Smooth muscle cell (in vitro differentiated cells): ENCODE results near the gene RAB3B. TPM values are rescaled to one million over a fixed set of nuclear protein-coding genes. Genes with fewer than 3 reads are reported as not detected.
A peak's percentile ranks its signal among the peaks of the same experiment; 100 is the strongest.

Experiments
- DNase-seq: peaks from one replicate; lab custom pipeline; 2025; ENCODE audit not compliant: unreplicated experiment; lab: John Stamatoyannopoulos, UW
- H2AFZ ChIP-seq: fragments of 200-600 bp; sonication (generic); 2 replicates; pipeline ENCODE4 v1.6.0; 2016; ENCODE audit warnings: antibody characterized with exemption, low read depth, mild to moderate bottlenecking
- H3F3A ChIP-seq: fragments of 200-600 bp; sonication (generic); 2 replicates; pipeline ENCODE4 v1.6.0; 2017; ENCODE audit warnings: antibody characterized with exemption, low read depth
- H3K27ac ChIP-seq: fragments of 200-600 bp; sonication (generic); 2 replicates; pipeline ENCODE4 v1.5.1; 2016; ENCODE audit warnings: low read depth, mild to moderate bottlenecking
- H3K27me3 ChIP-seq: fragments of 200-600 bp; sonication (generic); 2 replicates; pipeline ENCODE4 v1.6.1; 2016; ENCODE audit warnings: low read depth, mild to moderate bottlenecking
- H3K36me3 ChIP-seq: fragments of 200-600 bp; sonication (generic); 2 replicates; pipeline ENCODE4 v1.5.1; 2016; ENCODE audit warnings: low read depth
- H3K4me1 ChIP-seq: fragments of 200-600 bp; sonication (generic); 2 replicates; pipeline ENCODE4 v1.5.1; 2016; ENCODE audit warnings: low read depth
- H3K4me2 ChIP-seq: fragments of 200-600 bp; sonication (generic); 2 replicates; pipeline ENCODE4 v1.6.0; 2016; ENCODE audit warnings: mild to moderate bottlenecking
- H3K4me3 ChIP-seq: fragments of 200-600 bp; sonication (generic); 2 replicates; pipeline ENCODE4 v1.5.1; 2016; ENCODE audit warnings: mild to moderate bottlenecking
- H3K79me2 ChIP-seq: fragments of 200-600 bp; sonication (generic); 2 replicates; pipeline ENCODE4 v1.6.0; 2016; ENCODE audit warnings: low read depth, mild to moderate bottlenecking
- H3K9ac ChIP-seq: fragments of 200-600 bp; sonication (generic); 2 replicates; pipeline ENCODE4 v1.6.0; 2016; ENCODE audit warnings: low read depth
- H3K9me3 ChIP-seq: fragments of 200-600 bp; sonication (generic); replicated peaks from 2 replicates; pipeline ENCODE4 v1.5.1; 2016; ENCODE audit warnings: low read depth
- H4K20me1 ChIP-seq: fragments of 200-600 bp; sonication (generic); 2 replicates; pipeline ENCODE4 v1.6.0; 2016; ENCODE audit warnings: low read depth
- WGBS: methylation state at CpG from one replicate; pipeline ENCODE4 v1.1.7; 2016; ENCODE audit warnings: low lambda C conversion rate; 5-methylcytosine and 5-hydroxymethylcytosine counted together
- polyA plus RNA-seq: library from polyadenylated mRNA; unstranded; fragments of >200 nt; fragmentation: Nextera tagmentation; extraction: Ambion mirVana; gene quantifications from 2 replicates; pipeline ENCODE4 v1.2.1, GENCODE V29; 2016
- total RNA-seq: library from RNA; depleted of rRNA; stranded (reverse); fragments of >200 nt; gene quantifications from 2 replicates; pipeline ENCODE4 v1.2.3, GENCODE V29; 2014
- TF ChIP-seq, protein P1 (sequence below): fragments of 200-600 bp; sonication (generic); IDR thresholded peaks from 2 replicates; pipeline ENCODE4 v1.5.1; 2017; ENCODE audit warnings: borderline replicate concordance, mild to moderate bottlenecking, antibody characterized with exemption; ENCODE audit not compliant: insufficient read depth, poor library complexity, severe bottlenecking

The RAB3B gene
- total and polyA plus RNA-seq, 2 experiments from 2014 or later, result 3.5 to 9.3 TPM

DNA sequence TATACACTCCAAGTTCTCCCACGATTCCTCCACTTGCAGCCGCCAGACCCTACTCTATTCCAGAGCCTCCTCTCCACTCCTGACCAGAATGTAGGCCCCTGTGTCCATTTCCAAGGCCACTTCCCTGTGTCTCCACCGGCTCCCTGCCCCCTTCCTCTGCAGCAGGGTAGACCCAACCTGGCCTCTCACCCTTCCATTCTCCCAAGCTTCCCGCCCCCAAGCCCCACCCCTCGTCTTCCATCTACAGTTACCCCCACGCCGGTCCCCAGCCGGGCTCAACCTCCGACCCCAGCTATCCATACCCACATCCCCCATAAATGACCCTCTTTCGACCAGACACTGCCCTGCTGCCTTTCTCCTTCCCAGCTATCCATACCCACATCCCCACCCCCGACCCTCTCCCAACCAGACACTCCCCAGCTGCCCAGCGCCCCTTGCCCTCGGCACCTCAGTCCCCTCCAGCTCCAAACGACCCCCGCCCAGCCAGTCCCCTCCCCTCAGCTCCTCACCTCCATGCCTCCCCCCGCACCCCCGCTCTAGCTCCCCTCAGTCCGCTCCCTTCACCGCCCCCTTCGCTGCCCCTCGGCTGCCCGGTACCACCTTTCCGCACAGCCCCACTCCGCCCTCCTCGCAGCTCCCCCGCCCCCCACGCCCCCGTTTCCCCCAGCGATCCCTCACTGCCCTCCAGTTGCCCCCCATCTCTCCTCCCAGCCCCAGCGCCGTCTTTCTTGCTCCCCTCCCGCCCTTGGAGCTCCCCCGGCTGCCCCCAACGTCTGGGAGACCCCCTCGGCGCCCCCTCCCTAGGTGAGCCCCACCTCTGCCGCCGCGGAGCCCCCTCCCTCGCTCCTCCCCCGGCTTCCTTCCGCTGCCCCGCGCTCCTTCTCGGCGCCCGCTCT, 670 bp downstream of the RAB3B start:
- Histone ChIP-seq H3K27me3 (peaks cover 36% of the 10 kb centered on the region), H3K27ac (no peak overlapping the region), H3K4me3 (peak overlapping the region; percentile 73), H3K4me1 (peaks cover 3% of the 10 kb centered on the region), H4K20me1 (no peaks in the 10 kb centered on the region), H3K36me3 (no peaks in the 10 kb centered on the region), H3K9ac (no peak overlapping the region), H3K9me3 (no peaks in the 10 kb centered on the region), H3K79me2 (no peaks in the 10 kb centered on the region), H3K4me2 (peak overlapping the region; percentile 87), H3F3A (no peaks in the 10 kb centered on the region), H2AFZ (peak overlapping the region; percentile 82)
- DNase-seq, result no peak
- TF ChIP-seq, protein P1, sequence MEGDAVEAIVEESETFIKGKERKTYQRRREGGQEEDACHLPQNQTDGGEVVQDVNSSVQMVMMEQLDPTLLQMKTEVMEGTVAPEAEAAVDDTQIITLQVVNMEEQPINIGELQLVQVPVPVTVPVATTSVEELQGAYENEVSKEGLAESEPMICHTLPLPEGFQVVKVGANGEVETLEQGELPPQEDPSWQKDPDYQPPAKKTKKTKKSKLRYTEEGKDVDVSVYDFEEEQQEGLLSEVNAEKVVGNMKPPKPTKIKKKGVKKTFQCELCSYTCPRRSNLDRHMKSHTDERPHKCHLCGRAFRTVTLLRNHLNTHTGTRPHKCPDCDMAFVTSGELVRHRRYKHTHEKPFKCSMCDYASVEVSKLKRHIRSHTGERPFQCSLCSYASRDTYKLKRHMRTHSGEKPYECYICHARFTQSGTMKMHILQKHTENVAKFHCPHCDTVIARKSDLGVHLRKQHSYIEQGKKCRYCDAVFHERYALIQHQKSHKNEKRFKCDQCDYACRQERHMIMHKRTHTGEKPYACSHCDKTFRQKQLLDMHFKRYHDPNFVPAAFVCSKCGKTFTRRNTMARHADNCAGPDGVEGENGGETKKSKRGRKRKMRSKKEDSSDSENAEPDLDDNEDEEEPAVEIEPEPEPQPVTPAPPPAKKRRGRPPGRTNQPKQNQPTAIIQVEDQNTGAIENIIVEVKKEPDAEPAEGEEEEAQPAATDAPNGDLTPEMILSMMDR, result no peak
- WGBS, result 8% methylated on average over 22 of the region's 47 CpGs

DNA sequence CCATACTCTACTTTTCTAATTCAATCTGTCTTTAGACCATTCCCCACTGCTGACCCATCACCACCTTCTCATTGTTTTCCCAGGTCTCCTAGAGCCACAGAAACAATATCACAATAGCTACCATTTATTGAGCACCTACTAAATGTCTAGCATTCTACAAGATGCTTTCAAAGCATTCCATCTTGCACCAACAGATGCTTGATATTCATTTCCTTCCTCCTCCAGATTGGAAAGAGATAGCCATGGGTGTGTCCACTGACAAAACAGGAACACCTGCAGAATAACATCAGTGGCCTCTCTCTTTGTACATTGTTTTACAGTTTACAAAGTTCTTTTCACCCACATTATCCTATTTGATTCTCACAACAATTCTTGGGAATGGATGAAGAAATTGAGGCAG, 2.2 kb downstream of the RAB3B start:
- peaks cover 3% of the 10 kb centered on the region for H3K4me1 ChIP-seq
- no peaks in the 10 kb centered on the region for H4K20me1 ChIP-seq
- no peak overlapping the region for H3K9ac ChIP-seq
- no peaks in the 10 kb centered on the region for H3F3A ChIP-seq
- TF ChIP-seq, protein P1, result no peak
- H2AFZ ChIP-seq, result no peak overlapping the region
- no peak overlapping the region for H3K27ac ChIP-seq
- peaks cover 35% of the 10 kb centered on the region for H3K27me3 ChIP-seq
- no peaks in the 10 kb centered on the region for H3K9me3 ChIP-seq
- no peaks in the 10 kb centered on the region for H3K36me3 ChIP-seq
- no peak overlapping the region for H3K4me2 ChIP-seq
- no peak overlapping the region for H3K4me3 ChIP-seq
- H3K79me2 ChIP-seq, result no peaks in the 10 kb centered on the region
- DNase-seq, result no peak

DNA sequence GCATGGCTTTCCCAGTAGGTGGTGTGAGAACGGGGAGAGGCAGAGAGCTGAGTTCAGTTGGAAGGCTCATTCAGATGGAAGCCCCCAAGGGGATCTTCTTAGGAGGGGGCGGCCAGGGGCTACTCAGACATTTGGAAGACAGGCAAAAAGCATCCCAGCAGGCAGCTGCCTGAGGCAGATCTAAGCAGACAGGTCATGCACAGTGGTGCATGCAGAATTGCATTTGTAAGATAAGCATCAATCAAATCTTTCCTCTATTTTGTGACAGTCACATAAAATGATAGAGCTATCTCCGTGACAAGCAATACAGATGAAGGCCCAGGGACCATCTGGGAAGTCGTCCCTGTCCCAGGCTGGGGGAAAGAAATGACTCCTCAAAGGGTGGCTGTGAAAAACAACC, 3.8 kb downstream of the RAB3B start:
- Histone ChIP-seq H3K79me2 (no peaks in the 10 kb centered on the region), H3K4me1 (peaks cover 3% of the 10 kb centered on the region), H3K36me3 (no peaks in the 10 kb centered on the region), H3K4me2 (no peak overlapping the region), H3K27me3 (peaks cover 20% of the 10 kb centered on the region), H4K20me1 (no peaks in the 10 kb centered on the region), H3K27ac (no peak overlapping the region), H3K9me3 (no peaks in the 10 kb centered on the region), H3F3A (no peaks in the 10 kb centered on the region), H3K4me3 (no peak overlapping the region), H3K9ac (no peak overlapping the region), H2AFZ (no peak overlapping the region)
- WGBS, result 79% methylated on average over 4 of the region's 4 CpGs
- no peak for DNase-seq
- TF ChIP-seq, protein P1, result no peak

DNA sequence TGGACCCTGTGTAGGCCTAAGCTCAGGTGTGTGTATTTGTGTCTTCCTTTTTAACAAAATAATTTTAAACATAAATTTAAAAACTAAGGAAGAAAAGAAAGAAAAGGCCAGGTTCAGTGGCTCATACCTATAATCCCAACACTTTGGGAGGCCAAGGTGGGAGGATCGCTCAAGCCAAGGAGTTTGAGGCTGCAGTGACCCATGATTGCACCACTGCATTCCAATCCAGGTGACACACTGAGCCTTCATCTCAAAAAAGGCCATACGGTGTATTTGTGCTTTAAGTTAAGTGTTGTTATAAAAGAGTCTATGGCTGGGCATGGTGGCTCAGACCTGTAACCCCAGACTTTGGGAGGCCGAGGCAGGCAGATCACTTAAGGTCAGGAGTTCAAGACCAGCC, 8.3 kb downstream of the RAB3B start:
- WGBS, result 92% methylated on average over 3 of the region's 3 CpGs
- H3K79me2 ChIP-seq, result no peaks in the 10 kb centered on the region

More for the DNA sequence above, 8.3 kb downstream of the RAB3B start:
- no peak for DNase-seq
- Histone ChIP-seq H3F3A (no peaks in the 10 kb centered on the region), H3K9me3 (no peaks in the 10 kb centered on the region), H3K4me2 (no peak overlapping the region), H3K36me3 (no peaks in the 10 kb centered on the region), H3K4me1 (no peaks in the 10 kb centered on the region), H2AFZ (no peak overlapping the region), H3K27ac (no peak overlapping the region), H3K9ac (no peak overlapping the region), H4K20me1 (no peaks in the 10 kb centered on the region), H3K4me3 (no peak overlapping the region), H3K27me3 (no peaks in the 10 kb centered on the region)
- TF ChIP-seq, protein P1, result no peak
